Measurements from ENCODE around the gene HMGB1. TPM values are rescaled to one million over a fixed set of nuclear protein-coding genes. Genes with fewer than 3 reads are reported as not detected.
"Not testable (repeated sequence)": the region's sequence is repeated elsewhere in the genome, so short reads cannot be mapped to it uniquely, and the experiment has no call there.

Gene HMGB1
- total RNA-seq, 1 donor from 2014 or later: 640 TPM

DNA sequence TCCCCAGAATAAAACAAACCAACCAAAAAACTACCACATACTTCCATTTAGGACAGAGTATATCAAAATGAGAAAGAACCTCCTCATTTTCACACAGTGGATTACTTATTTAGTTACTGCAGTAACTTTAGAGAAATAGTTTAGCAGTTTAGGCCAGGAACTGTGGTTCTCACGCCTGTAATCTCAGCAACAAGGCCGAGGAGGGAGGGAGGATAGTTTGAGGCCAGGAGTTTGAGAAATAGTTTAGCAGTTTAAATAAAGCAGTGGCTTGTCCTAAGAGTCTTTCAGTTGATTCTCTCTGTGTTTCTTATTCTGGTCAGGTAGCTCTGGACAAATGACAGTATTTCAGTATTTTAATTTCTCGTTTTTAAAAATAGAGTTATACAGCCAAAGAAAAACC lies 9.4 kb downstream of the HMGB1 start:
- no peaks in the 10 kb centered on the region for H3K9me3 Mint-ChIP-seq
- intact Hi-C loops (cut with micrococcal nuclease): no loop called here
- no peak overlapping the region for H3K27ac Mint-ChIP-seq
- peaks cover 23% of the 10 kb centered on the region for H3K36me3 Mint-ChIP-seq (ENCODE audit: low read depth)
- H3K4me3 Mint-ChIP-seq: no peak overlapping the region
- H3K27me3 Mint-ChIP-seq: no peaks in the 10 kb centered on the region
- DNase-seq: no peak
- H3K4me1 Mint-ChIP-seq: peaks cover 7% of the 10 kb centered on the region

DNA sequence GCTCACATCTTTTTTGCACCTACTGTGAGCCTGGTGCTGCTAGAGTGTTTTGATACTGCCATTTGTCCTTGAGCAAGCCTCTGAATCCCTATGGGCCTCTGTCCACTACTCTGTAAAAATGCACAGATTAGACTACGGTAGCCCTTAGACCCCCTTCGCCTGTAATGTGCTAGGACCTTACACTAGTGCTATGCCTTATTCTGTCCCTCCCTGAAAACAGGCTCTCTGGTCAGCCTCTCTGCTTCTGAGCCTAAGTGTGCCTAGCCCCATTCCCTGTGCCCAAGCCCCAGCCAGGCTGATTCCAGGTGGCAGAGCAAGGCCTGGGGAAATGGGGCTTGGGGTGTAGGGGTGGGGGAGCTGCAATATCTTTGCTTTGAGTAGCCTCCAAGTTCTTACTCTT lies 10.7 kb downstream of the HMGB1 start:
- Mint-ChIP-seq H3K4me1 (peaks cover 6% of the 10 kb centered on the region), H3K36me3 (ENCODE audit: low read depth) (peaks cover 22% of the 10 kb centered on the region), H3K9me3 (no peaks in the 10 kb centered on the region), H3K27me3 (no peaks in the 10 kb centered on the region), H3K27ac (no peak overlapping the region), H3K4me3 (no peak overlapping the region)
- no peak for DNase-seq
- intact Hi-C loops (cut with micrococcal nuclease): no loop called here

DNA sequence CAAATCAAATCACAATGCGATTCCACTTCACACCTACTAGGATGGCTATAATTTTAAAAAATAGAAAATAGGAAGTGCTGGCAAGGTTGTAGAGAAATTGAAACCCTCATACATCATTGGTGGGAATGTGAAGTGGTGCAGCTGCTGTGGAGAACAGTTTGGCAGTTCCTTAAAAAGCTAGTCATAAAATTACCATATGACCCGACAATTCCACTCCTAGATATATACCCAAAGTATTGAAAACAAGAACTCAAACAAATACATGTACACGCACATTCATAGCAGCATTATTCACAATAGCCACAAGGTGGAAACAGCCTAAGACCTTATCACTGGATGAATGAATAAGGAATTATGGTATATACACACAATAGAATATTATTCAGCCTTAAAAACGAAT lies 12.0 kb downstream of the HMGB1 start:
- Mint-ChIP-seq H3K4me1 (peaks cover 3% of the 10 kb centered on the region), H3K4me3 (no peak overlapping the region), H3K27me3 (no peaks in the 10 kb centered on the region), H3K27ac (no peak overlapping the region), H3K9me3 (no peaks in the 10 kb centered on the region), H3K36me3 (ENCODE audit: low read depth) (peaks cover 14% of the 10 kb centered on the region)
- intact Hi-C loops (cut with micrococcal nuclease): no loop called here
- no peak for DNase-seq

DNA sequence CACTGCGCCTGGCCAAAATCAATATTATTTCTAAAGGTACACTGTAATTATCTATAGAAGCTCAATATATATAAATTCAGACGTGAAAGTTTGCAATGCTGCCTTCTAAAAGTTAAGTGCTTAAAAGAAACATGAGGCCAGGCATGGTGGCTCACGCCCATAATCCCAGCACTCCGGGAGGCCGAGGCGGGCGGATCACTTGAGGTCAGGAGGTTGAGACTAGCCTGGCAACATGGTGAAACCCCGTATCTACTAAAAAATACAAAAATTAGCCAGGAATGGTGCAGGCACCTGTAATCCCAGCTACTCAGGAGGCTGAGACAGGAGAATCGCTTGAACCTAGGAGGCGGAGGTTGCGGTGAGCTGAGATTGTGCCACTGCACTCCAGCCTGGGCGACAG lies 14.3 kb downstream of the HMGB1 start:
- H3K4me1 Mint-ChIP-seq; H3K27me3 Mint-ChIP-seq; H3K4me3 Mint-ChIP-seq; intact Hi-C loops (cut with micrococcal nuclease); H3K27ac Mint-ChIP-seq; H3K36me3 Mint-ChIP-seq (ENCODE audit: low read depth); H3K9me3 Mint-ChIP-seq; DNase-seq: not testable (repeated sequence)

DNA sequence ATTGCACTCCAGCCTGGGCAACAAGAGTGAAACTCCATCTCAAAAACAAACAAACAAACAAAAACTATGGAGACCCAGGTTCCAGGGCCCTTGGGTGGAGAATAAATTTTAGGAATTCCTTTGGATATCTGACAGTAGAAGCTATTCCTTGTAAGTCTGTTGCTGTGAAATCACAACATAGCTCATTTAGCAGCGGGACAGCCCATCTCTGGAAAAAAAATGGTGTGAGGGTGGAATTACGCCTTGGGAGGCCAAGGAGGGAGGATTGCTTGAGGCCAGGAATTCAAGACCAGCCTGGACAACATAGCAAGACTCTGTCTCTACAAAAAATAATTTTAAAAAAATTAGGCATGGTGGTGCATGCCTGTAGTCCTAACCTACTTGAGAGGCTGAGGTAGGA lies 15.7 kb downstream of the HMGB1 start:
- no peaks in the 10 kb centered on the region for H3K36me3 Mint-ChIP-seq (ENCODE audit: low read depth)
- peaks cover 5% of the 10 kb centered on the region for H3K27me3 Mint-ChIP-seq
- peaks cover 2% of the 10 kb centered on the region for H3K4me1 Mint-ChIP-seq
- no peak overlapping the region for H3K4me3 Mint-ChIP-seq
- intact Hi-C loops (cut with micrococcal nuclease): no loop called here
- H3K9me3 Mint-ChIP-seq: no peaks in the 10 kb centered on the region
- no peak overlapping the region for H3K27ac Mint-ChIP-seq
- DNase-seq: no peak

DNA sequence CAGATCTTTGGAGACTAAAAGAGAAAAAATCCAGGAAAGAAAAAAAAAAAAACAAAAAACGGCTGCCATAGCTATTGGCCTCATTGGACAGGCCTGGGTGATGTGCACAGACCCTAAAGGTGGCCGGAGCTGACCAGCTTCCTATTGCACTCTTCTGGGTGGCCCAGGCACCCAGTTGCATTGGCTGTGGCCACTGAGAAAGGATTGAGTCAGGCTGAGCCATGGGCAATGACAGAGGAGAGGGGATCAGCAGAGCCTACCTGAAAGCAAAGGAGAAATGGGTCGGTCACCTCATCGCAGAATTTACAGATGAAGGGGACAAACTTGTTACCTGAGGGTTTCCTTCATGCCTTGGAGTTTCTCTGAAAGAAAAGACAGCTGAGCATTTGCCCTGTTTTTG lies 17.3 kb downstream of the HMGB1 start:
- H3K4me3 Mint-ChIP-seq: no peak overlapping the region
- no peak overlapping the region for H3K27ac Mint-ChIP-seq
- peaks cover 5% of the 10 kb centered on the region for H3K27me3 Mint-ChIP-seq
- H3K36me3 Mint-ChIP-seq (ENCODE audit: low read depth): no peaks in the 10 kb centered on the region
- intact Hi-C loops (cut with micrococcal nuclease): no loop called here
- peaks cover 2% of the 10 kb centered on the region for H3K4me1 Mint-ChIP-seq
- no peak for DNase-seq
- no peaks in the 10 kb centered on the region for H3K9me3 Mint-ChIP-seq

DNA sequence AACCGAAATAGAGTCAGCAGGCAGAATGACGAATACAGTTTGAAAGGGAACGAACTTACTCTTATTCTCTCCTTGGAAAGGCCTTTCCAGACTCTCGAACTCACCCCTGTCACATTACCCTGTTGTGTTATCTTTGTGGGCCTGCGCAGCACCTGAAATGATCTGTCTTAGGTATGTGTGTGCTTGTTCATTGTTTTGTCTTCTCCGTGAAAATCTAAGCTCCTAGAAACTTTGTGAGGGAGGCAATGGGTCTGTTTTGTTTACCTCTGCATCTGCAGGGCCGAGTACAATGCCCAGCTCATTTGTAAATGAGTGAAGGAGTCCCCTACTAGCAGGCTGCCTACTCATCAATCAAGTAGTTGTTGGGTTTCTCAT lies 19.6 kb downstream of the HMGB1 start:
- Mint-ChIP-seq H3K27ac (no peak overlapping the region), H3K9me3 (no peaks in the 10 kb centered on the region), H3K4me3 (no peak overlapping the region), H3K27me3 (peaks cover 5% of the 10 kb centered on the region), H3K36me3 (ENCODE audit: low read depth) (peaks cover under 1% of the 10 kb centered on the region), H3K4me1 (peaks cover 7% of the 10 kb centered on the region)
- no peak for DNase-seq
- intact Hi-C loops (cut with micrococcal nuclease): no loop called here

DNA sequence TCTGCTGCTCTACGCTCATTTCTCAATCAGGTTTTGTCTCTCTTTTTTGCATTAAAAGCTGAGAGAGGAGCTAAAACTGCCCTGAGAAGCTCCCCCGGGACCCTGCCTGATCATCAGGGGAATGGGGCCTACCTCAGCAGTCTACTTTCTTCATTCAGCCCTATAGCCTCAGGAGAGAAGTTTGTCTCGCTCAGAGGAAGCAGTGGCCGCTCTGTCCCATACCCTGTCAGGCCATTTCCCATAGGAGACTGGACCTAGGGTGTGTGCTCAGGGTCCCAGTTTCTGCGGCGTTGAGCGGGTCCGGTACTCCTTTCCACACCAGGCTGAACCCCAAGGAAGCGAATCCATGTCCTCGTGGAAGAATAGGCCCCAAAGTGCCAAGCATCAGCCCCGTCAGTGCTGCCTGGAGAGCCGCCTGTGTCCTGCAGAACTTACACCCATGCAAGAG lies 21.8 kb downstream of the HMGB1 start:
- Mint-ChIP-seq H3K9me3 (peaks cover 4% of the 10 kb centered on the region), H3K4me3 (no peak overlapping the region), H3K36me3 (ENCODE audit: low read depth) (peaks cover 3% of the 10 kb centered on the region), H3K4me1 (peaks cover 12% of the 10 kb centered on the region), H3K27ac (no peak overlapping the region), H3K27me3 (peaks cover 5% of the 10 kb centered on the region)
- DNase-seq: no peak
- intact Hi-C loops (cut with micrococcal nuclease): no loop called here

DNA sequence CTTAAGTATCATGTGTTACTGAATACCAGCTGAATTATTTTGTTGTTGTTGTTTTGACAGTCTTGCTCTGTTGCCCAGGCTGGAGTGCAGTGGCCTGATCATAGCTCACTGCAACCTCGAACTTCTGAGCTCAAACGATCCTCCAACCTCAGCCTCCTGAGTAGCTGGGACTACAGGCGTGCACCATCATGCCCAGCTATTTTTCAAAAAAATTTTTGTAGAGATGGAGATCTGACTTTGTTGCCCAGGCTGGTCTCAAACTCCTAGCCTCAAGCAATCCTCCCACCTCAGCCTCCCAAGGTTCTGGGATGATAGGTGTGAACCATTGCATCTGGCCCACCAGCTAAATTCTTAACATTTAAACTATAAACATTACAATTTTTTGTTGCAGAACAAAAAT lies 22.2 kb downstream of the HMGB1 start:
- peaks cover 12% of the 10 kb centered on the region for H3K4me1 Mint-ChIP-seq
- H3K36me3 Mint-ChIP-seq (ENCODE audit: low read depth); H3K4me3 Mint-ChIP-seq; DNase-seq; intact Hi-C loops (cut with micrococcal nuclease); H3K27ac Mint-ChIP-seq; H3K27me3 Mint-ChIP-seq; H3K9me3 Mint-ChIP-seq: not testable (repeated sequence)

DNA sequence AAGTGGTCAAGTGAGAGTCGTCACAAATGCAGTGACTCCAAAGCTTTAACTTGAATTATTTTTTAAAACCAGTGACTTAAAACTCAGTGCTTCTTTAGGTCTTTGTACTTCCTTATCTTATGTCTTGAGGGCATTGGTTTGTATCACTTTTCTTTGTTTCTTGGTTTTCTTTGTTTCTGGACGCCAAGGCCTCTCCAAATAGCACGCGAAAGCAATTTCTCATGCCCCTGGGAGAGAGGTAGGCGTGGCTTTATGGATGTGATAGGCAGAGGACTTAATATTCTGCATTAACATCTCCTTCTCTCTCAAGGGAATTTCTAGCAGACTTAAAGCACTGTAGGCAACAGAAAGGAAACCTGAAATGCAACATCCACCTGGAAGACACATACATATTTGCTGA lies 22.8 kb downstream of the HMGB1 start:
- no peak for DNase-seq
- Mint-ChIP-seq H3K27ac (no peak overlapping the region), H3K4me3 (no peak overlapping the region), H3K27me3 (peaks cover 8% of the 10 kb centered on the region), H3K36me3 (ENCODE audit: low read depth) (peaks cover 3% of the 10 kb centered on the region), H3K4me1 (peaks cover 12% of the 10 kb centered on the region), H3K9me3 (peaks cover 4% of the 10 kb centered on the region)
- intact Hi-C loops (cut with micrococcal nuclease): no loop called here

DNA sequence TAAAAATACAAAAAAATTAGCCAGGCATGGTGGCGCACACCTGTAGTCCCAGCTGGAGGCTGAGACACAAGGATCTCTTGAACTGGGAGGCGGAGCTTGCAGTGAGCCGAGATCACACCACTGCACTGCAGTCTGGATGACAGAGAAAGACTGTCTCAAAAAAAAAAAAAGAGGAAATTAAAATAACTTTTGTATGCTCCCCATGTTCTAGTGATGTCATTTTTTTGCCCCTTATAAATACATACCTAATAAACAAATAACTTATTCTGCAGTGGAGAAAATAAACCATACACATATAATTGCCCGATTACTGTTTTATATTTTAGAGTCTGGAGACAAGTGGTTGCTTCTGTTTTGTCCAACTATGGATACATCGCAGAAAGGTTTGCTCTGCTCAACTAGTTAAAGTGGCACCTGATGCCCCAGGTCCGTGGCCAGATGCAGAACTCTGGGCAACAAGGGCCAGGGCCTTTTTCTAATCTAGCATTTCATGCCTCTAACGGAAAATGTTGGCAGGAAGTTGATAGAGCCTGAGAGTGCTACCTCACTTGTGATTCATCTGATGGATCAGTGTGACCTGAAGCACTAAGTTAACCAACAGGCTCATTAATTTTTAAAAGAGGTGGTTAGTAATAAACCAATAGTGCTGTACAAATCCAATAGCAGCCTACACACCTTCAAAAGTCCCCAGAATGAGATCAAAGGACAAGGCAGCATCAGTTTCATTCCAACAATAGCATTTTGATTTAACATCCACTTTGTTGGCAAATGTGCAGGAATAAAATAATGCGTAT lies 24.6 kb downstream of the HMGB1 start:
- peak overlapping the region; percentile 49 for H3K27ac Mint-ChIP-seq
- intact Hi-C loops (cut with micrococcal nuclease): loop anchor here (1.0 kb wide), 1 partner anchor 11 kb away; no protein-coding TSS in a partner anchor

DNA sequence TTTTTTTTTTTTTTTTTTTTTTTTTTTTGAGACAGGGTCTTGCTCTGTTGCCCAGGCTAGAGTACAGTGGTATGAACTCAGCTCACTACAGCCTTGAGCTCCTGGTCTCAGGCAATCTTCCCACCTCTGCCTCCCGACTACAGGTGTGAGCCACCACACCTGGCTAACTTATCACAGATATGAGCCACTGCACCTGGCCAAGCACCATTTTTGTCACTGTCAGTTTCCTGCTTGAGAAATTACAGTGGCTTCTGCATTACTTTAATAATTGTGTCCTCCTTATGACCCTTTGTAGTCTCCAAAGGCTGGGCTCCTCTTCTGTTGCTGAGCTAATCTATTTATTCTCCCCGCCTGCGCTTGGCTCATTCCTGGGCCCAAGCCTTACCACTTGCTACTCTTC lies 27.4 kb downstream of the HMGB1 start:
- Mint-ChIP-seq H3K27ac (no peak overlapping the region), H3K36me3 (ENCODE audit: low read depth) (peaks cover 3% of the 10 kb centered on the region), H3K27me3 (peaks cover 17% of the 10 kb centered on the region), H3K9me3 (peaks cover 4% of the 10 kb centered on the region), H3K4me1 (peaks cover 13% of the 10 kb centered on the region), H3K4me3 (no peak overlapping the region)
- no peak for DNase-seq
- intact Hi-C loops (cut with micrococcal nuclease): no loop called here

More for the DNA sequence above, 24.6 kb downstream of the HMGB1 start:
- DNase-seq: no peak
- H3K9me3 Mint-ChIP-seq: peaks cover 4% of the 10 kb centered on the region
- no peak overlapping the region for H3K4me3 Mint-ChIP-seq
- H3K27me3 Mint-ChIP-seq: peaks cover 16% of the 10 kb centered on the region
- peaks cover 10% of the 10 kb centered on the region for H3K4me1 Mint-ChIP-seq
- peaks cover 3% of the 10 kb centered on the region for H3K36me3 Mint-ChIP-seq (ENCODE audit: low read depth)

DNA sequence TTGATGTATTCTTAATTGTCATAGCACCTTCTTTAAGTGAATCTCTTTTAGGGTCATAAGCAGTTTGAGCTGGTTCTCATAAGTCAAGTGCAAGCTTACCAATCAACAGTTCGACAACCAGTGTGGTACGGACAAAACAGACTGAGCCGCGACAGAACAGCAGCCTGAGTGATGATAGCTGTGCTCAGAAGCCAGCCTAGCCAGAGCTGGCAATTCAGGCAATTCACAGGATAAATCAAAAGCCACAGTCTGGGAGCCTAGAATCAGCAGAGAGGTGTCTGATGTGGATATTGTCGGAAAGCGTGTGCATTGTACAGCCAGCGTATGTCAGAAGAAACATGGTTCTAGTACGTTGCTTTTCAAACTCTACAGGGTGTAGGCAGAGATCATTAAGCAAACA lies 28.6 kb downstream of the HMGB1 start:
- intact Hi-C loops (cut with micrococcal nuclease): no loop called here
- DNase-seq: no peak
- Mint-ChIP-seq H3K27me3 (peaks cover 17% of the 10 kb centered on the region), H3K4me1 (peaks cover 11% of the 10 kb centered on the region), H3K27ac (no peak overlapping the region), H3K36me3 (ENCODE audit: low read depth) (peaks cover 3% of the 10 kb centered on the region), H3K4me3 (no peak overlapping the region), H3K9me3 (peaks cover 4% of the 10 kb centered on the region)

DNA sequence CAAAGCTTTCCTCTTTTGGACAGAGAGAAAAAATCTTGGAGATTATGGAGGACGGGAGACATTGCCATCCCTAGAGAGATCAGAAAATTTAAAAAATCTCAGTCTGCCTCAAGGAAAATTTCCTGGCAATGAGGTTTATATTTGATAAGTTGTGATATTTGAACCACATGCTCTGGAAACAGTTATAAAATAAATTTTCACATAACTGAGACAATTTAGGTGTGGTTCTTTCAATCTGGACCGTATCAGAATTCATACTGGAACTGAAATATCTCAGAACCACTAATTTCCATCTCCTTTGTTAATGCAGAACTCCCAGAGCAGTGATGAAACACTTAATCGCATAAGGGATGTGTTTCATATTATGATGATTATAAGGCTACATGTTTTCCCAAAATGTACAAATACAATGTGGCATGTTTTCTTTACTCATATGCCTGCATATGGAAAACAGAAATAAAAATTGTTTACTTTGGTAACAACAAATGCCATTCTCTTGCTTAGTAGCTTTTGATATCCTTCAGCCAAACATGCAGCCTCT lies 29.8 kb downstream of the HMGB1 start:
- peaks cover 17% of the 10 kb centered on the region for H3K27me3 Mint-ChIP-seq
- H3K36me3 Mint-ChIP-seq (ENCODE audit: low read depth): peaks cover under 1% of the 10 kb centered on the region
- H3K4me3 Mint-ChIP-seq: no peak overlapping the region
- DNase-seq: no peak
- no peak overlapping the region for H3K27ac Mint-ChIP-seq
- intact Hi-C loops (cut with micrococcal nuclease): no loop called here
- peaks cover 4% of the 10 kb centered on the region for H3K9me3 Mint-ChIP-seq
- H3K4me1 Mint-ChIP-seq: peaks cover 16% of the 10 kb centered on the region

Data from activated CD4-positive, alpha-beta T cell treated with anti-CD3 and anti-CD28 coated beads, Interleukin-2, amount 10 ng/mL, durations not matched to agents 24 days and 14 days (primary cell).